GM19023 (cell line): ENCODE measurements around the gene LIX1L.
A peak's percentile ranks its signal among the peaks of the same experiment; 100 is the strongest.

Experiments
- ATAC-seq: cut with Tn5 transposase; IDR thresholded peaks from one replicate; pipeline ENCODE4 v1.9.1; 2021; ENCODE audit warnings: mild to moderate bottlenecking, moderate library complexity; ENCODE audit not compliant: unreplicated experiment

The LIX1L gene

GRCh38 chr1:145985502-145986439 lies 28.0 kb upstream of the LIX1L start:
- no peak for ATAC-seq

- ATAC-seq, result no peak
Observed at GRCh38 chr1:145985129-145985501, 27.3 kb upstream of the LIX1L start.

GRCh38 chr1:145983960-145984830 lies 26.4 kb upstream of the LIX1L start:
- no peak for ATAC-seq

DNA sequence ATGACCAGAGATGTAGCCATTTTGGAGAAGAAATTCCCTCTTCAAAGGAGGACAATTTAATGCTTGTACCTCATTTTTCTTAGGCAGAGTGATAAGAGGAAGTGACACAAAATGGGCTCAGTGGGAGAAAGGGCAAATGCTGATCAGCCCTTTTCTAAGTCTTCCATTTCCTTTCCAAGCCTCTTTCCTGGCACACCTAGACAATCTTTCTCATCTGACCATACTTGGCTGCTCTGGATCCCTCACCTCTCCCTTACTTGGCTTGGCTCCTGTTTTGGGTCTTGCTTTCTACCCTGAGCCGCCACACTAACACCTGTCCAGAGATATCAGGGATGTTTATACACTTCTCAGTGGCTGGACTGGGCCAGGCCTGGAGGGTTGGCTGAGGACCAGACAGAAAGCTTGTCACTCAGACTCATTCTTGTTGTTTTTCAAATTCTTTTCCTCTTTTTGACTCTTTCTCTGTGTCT lies 25.4 kb upstream of the LIX1L start:
- ATAC-seq, result no peak

DNA sequence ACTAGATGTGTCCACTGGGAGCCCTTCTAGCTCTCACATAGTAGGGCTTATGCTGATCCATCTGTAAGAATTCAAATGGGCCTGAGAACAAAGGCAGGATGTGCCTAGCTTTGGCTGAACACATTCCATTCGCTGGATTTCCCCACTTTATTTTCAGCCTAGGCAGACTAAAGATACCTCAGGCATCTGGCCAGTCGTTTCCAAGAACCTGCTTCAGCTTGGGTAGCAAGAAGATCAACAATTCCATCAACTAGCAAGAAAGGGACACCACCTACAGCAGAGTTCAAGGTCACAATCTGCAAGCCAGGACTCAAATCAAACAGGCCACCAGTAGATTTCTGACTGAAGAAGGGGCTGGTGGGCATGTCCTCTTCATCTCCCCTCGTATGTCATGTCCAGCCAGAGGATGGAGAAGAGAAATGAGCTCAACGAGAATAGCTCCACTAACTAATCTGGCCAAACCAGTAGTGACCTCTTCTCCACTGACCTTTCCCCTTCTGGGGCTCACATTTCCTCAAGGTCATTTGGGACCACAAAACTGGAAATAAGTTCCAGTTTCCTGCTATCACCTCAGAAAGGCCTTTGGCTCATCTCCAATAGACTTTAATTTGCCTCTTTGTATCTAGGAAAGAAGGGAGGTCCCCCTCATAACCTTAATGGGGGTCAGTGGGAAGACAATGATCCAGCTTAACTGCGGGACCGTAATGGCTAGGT lies 24.4 kb upstream of the LIX1L start:
- ATAC-seq, result no peak

DNA sequence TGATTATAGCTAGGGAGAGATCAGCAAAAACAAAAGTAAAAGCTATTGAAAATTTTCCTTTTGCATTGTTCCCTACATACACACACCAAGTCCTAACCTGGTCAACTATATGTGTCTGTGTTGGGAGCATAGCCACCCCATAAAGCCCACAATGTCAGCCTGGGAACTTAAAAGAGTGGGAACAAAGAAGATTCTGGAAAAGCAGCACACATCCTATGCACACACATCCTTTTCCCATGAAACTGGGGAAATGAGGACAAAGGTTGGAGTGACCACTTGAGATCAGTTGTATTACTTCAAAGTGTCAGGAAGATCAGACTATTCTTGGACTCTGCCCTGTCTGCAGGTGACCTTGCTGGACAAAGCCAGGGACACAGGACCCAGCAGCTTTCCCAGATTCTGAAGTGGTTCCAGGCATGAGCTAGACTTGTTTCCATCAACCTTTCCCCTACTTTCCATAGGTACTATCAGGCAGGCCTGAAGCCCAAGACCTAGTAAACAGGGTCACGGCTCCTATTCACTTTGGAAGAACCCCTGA lies 22.7 kb upstream of the LIX1L start:
- ATAC-seq, result no peak

DNA sequence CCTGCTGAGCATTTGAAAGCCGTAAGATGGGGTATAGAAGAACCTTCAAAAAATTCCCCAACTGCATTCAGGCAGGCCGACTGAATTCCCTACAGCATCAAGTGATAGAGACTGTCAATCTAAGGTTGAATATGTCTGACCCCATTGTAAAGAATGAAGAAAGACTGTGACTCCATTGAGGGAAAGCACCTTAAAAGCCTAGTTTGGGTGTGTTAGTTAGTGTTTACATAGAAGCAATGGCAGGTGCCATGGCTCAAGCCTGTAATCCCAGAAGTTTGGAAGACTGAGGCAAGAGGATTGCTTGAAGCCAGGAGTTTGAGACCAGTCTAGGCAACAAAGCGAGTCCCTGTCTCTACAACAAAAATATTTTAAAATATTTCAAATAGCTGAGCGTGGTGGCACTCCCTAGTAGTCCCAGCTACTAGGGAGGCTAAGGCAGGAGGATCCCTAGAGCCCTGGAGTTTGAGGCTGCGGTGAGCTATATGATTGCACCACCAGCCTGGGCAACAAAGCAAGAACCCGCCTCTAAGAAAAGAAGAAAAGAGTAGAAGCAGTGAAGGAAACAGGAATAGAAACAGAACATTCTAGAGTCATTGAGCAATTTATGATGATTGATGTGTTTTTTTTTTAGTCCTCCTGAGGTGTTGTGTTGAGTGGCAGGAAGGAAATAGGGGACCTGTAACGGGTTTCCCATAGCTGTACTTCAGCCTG lies 22.1 kb upstream of the LIX1L start:
- ATAC-seq, result no peak

GRCh38 chr1:145978854-145979745 lies 21.3 kb upstream of the LIX1L start:
- peak; percentile 91 for ATAC-seq

DNA sequence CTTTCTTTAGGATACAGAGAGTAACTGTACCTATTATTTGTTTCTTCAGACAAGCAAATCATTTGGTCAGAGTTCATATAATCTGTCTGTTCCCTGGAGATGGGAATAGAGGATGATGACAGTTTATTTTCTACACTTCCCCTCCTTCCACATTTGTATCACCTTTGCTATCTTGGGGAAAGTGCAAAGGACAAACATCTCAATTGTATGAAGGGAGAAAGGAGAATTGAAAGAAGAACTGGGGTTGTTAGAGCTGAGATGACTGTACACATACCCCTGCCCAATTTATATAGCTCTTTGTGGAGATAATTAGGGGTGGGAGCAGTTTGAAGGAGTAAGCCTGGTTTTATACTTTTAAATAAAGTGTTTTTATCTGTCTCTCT lies 20.6 kb upstream of the LIX1L start:
- no peak for ATAC-seq

GRCh38 chr1:145977486-145978470 lies 20.0 kb upstream of the LIX1L start:
- no peak for ATAC-seq

- ATAC-seq, result no peak
Observed at GRCh38 chr1:145977016-145977415, 19.2 kb upstream of the LIX1L start.

DNA sequence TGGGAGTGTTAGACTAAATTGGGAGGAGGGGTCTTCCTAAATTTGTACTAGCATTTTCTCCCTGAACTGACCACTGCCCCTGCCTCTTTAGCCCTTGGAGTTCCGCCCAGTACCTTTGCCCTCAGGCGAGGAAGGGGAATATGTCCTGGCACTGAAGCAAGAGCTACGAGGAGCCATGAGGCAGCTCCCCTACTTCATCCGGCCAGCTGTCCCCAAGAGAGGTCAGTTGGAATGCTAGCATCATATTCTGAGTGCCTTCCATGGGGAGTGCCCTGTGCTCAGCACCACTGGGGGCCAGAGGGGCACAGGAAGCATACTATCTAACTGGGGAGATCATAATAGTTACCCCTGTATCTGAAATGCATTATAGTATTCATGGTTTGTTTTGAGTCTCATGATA lies 17.4 kb upstream of the LIX1L start:
- no peak for ATAC-seq

DNA sequence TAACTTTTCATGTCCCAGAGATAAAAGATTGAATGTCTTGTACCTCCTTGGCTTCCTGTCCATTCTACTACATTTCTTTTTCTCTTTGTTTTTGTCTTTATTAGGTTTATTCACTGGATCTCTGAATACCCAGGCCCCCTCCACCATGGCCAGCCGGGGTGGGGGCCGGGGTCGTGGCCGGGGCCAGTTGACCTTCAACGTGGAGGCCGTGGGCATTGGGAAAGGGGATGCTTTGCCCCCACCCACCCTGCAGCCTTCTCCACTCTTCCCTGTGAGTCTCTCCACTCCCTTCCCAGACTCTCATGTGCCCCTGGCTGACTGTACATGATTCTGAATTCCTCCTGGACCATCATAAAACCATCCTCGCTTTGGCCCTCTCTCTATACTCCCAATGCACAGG lies 16.9 kb upstream of the LIX1L start:
- ATAC-seq, result no peak

- ATAC-seq, result no peak
Observed at GRCh38 chr1:145972580-145972979, 14.8 kb upstream of the LIX1L start.

GRCh38 chr1:145967288-145967687 lies 9.5 kb upstream of the LIX1L start:
- no peak for ATAC-seq

GRCh38 chr1:145965119-145965744 lies 7.4 kb upstream of the LIX1L start:
- no peak for ATAC-seq

DNA sequence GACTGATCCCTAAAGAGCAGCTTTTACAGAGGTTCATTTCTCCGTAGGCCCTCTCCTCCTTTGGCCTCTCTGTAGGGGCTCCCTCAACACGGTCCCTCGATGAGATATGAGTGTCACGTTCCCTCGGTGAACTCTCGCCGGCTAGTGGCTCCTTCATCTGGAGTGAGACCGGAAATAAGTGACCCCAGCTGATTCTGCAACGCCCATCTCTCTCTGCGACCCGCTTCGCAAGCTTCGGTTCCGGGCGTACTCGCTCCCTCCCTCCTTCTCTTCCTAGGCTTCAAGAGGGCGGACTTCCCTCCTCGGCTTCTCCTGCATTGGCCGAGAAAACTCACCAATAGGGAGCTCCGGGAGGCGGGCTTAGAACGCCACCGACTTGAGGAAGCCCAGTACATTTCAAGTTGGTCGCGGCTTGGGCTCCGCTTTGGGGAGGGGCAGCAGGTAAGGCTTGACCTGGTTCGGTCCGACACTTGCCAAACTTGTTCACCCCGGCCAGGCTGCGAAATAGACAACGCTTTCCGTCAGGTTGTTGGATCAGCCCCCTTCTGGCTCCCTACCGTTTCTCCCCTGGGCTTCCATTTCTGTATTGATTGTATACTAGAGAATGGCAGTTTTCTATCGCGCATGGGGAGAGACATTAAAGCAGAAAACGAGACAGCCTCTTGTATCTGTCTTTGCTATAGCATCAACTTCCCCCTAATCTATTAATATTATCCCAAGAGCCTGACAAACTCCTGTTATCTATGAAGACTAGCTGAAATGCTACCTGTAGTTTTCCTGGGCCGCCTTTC lies 6.7 kb upstream of the LIX1L start, which contains the start of the genes ANKRD34A and POLR3GL:
TSS of gene ANKRD34A (minus strand) at position 248 of the 791 bp plus-strand sequence. CDS start 2,816 bp downstream, outside the sequence.
TSS of gene POLR3GL (plus strand) at position 363 of the 791 bp plus-strand sequence. CDS start 10,176 bp downstream, outside the sequence.
- ATAC-seq, result peak; percentile 90
